Common myeloid progenitor, CD34-positive (primary cell): ENCODE measurements around the gene METTL8.

Source experiments
- CTCF ChIA-PET: fragments of 350-600 bp; sonication (Branson Sonifier 250); formaldehyde crosslinking; loops from one replicate; lab custom pipeline; 2021; ENCODE audit warnings: antibody characterized with exemption; lab: Charles Lee
- POLR2A ChIA-PET: fragments of 350-600 bp; sonication (Branson Sonifier 250); formaldehyde crosslinking; loops from one replicate; lab custom pipeline; 2021; ENCODE audit warnings: antibody characterized with exemption; lab: Charles Lee
- DNase-seq, 3 donors: peaks; one replicate each; pipeline versions ENCODE4 v3.0.0 to v3.0.0-alpha.2; 2013
- H3K27ac ChIP-seq, 2 experiments: 1 replicate in 1 of 2; 2 replicates in 1 of 2; pipeline ENCODE4 v1.7.0; 2013; ENCODE audit warnings: inconsistent platforms in 2 of 2, low read length in 2 of 2, mild to moderate bottlenecking in 2 of 2, low read depth in 1 of 2, moderate library complexity in 1 of 2; ENCODE audit not compliant: severe bottlenecking in 2 of 2, insufficient read depth in 1 of 2, poor library complexity in 1 of 2
- H3K27me3 ChIP-seq, 5 experiments: replicated peaks in 2 of 5; 1 replicate in 3 of 5; 2 replicates in 2 of 5; pipeline versions ENCODE4 v1.6.1 to v1.7.0; 2013; ENCODE audit warnings: low read length in 4 of 5, mild to moderate bottlenecking in 2 of 5, moderate library complexity in 2 of 5, inconsistent platforms in 1 of 5; ENCODE audit not compliant: insufficient read depth in 5 of 5, control insufficient read depth in 4 of 5
- H3K36me3 ChIP-seq, 4 experiments: 1 replicate in 2 of 4; 2 replicates in 2 of 4; pipeline versions ENCODE4 v1.6.1 to v1.7.0; 2013; ENCODE audit warnings: low read length in 3 of 4, control low read depth in 1 of 4, mild to moderate bottlenecking in 1 of 4; ENCODE audit not compliant: control insufficient read depth in 4 of 4, insufficient read depth in 4 of 4
- H3K4me1 ChIP-seq, 4 experiments: 1 replicate in 3 of 4; 2 replicates in 1 of 4; pipeline versions ENCODE4 v1.6.1 to v1.7.1; 2013; ENCODE audit warnings: low read length in 3 of 4, mild to moderate bottlenecking in 3 of 4, control low read depth in 1 of 4, inconsistent platforms in 1 of 4, moderate library complexity in 1 of 4; ENCODE audit not compliant: control insufficient read depth in 4 of 4, insufficient read depth in 4 of 4; ENCODE audit errors: control extremely low read depth in 1 of 4
- H3K4me3 ChIP-seq, 7 experiments: 1 replicate in 4 of 7; 2 replicates in 3 of 7; pipeline versions ENCODE4 v1.5.1 to v1.7.0; 2013; ENCODE audit warnings: mild to moderate bottlenecking in 7 of 7, low read length in 6 of 7, moderate library complexity in 6 of 7, inconsistent platforms in 2 of 7, low read depth in 2 of 7, control low read depth in 1 of 7; ENCODE audit not compliant: insufficient read depth in 4 of 7, control insufficient read depth in 1 of 7; ENCODE audit errors: extremely low read depth in 1 of 7
- H3K9me3 ChIP-seq, 5 experiments: 1 replicate in 4 of 5; 2 replicates in 1 of 5; pipeline versions ENCODE4 v1.6.1 to v1.7.1; 2013; ENCODE audit warnings: low read length in 4 of 5, mild to moderate bottlenecking in 2 of 5, inconsistent platforms in 1 of 5, low read depth in 1 of 5, moderate library complexity in 1 of 5; ENCODE audit not compliant: control insufficient read depth in 4 of 5, insufficient read depth in 2 of 5; ENCODE audit errors: control extremely low read depth in 1 of 5
- WGBS: methylation state at CpG from one replicate; pipeline ENCODE4 v1.1.5; 2013; ENCODE audit not compliant: insufficient coverage; 5-methylcytosine and 5-hydroxymethylcytosine counted together

METTL8 gene

DNA sequence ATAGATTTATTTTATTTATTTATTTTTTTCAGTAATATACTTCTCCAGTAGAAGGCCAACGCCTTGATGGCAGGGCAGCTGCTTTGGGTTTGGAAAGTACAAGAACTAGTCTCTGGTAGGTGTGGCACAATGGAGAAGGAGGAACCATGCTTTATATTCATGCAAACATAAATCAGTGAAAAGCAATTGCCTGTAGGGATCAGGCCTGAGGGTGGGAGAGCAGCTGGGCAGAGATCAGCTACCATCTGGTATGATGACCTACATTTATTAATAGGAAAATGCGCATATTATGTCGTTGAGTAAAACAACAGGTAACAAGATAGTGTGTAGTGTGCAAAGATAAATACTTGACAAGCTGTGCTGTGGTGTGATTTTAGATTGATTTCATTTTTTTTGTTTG, 152.7 kb downstream of the METTL8 start:
- WGBS = no CpG with 5 or more reads among the region's 3 CpGs
- no peaks in the 10 kb centered on the region for H3K27me3 ChIP-seq
- no peak overlapping the region for H3K4me3 ChIP-seq
- ChIA-PET CTCF (no interaction called here), POLR2A (no interaction called here)
- no peak overlapping the region for H3K27ac ChIP-seq
- H3K36me3 ChIP-seq = no peaks in the 10 kb centered on the region
- DNase-seq = no peak
- no peaks in the 10 kb centered on the region for H3K4me1 ChIP-seq
- peaks cover 0 to 4% (median 0%) of the 10 kb centered on the region in 5 experiments for H3K9me3 ChIP-seq

DNA sequence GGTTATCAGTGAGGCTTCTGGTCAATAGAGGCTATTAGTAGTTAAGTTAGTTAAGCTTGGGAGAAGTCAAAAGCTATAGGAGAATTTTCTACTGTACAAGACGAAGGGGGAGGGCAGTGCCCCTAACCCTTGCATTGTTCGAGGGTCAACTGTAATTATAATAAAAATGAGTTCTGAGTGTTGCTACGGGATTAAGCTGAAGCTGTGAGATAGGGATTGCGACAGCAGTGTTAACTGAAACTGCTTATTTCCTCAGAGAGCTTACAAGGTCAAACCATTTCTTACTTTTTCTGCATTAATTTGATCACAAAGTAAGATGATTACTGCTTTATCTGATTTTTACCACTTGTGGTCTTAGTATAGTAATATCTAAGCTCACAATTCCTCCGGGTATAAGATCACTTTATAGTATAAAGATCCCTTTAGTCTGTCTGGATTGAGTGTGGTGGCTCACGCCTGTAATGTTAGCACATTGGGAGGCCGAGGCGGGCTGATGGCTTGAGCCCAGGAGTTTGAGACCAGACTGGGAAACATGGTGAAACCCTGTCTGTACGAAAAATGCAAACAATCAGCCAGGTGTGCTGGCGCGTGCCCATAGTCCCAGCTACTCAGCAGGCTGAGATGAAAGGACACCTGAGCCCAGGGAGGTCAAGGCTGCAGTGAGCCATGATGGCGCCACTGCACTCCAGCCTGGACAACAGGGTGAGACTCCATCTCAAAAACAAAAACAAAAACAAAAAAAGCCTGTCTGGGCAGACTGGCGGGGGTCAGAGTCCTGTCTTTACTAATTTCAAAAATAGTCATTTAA, 153.6 kb downstream of the METTL8 start:
- no peaks in the 10 kb centered on the region for H3K27me3 ChIP-seq
- H3K27ac ChIP-seq = no peak overlapping the region
- H3K4me3 ChIP-seq = no peak overlapping the region
- peaks cover 0 to 4% (median 0%) of the 10 kb centered on the region in 5 experiments for H3K9me3 ChIP-seq
- 87% methylated on average over 9 of the region's 13 CpGs for WGBS
- H3K36me3 ChIP-seq = no peaks in the 10 kb centered on the region
- ChIA-PET POLR2A (no interaction called here), CTCF (interaction anchor here (1.2 kb wide), 1 partner anchor 36 kb away, joined by 3 read pairs; no protein-coding TSS in a partner anchor)
- DNase-seq = no peak
- no peaks in the 10 kb centered on the region for H3K4me1 ChIP-seq

- no peak overlapping the region for H3K4me3 ChIP-seq
- peaks cover 0 to 4% (median 0%) of the 10 kb centered on the region in 5 experiments for H3K9me3 ChIP-seq
- DNase-seq = no peak
- H3K27ac ChIP-seq = no peak overlapping the region
- ChIA-PET CTCF (interaction anchor here (0.9 to 1.2 kb wide), 2 partner anchors 12 to 148 kb away, joined by 3 to 5 read pairs; no protein-coding TSS in a partner anchor), POLR2A (no interaction called here)
- WGBS = no CpG with 5 or more reads among the region's 2 CpGs
- H3K4me1 ChIP-seq = no peaks in the 10 kb centered on the region
- H3K36me3 ChIP-seq = no peaks in the 10 kb centered on the region
- no peaks in the 10 kb centered on the region for H3K27me3 ChIP-seq
Observed at GRCh38 chr2:171274757-171275156, 159.0 kb downstream of the METTL8 start.

- Histone ChIP-seq H3K36me3 (no peaks in the 10 kb centered on the region), H3K4me1 (no peaks in the 10 kb centered on the region), H3K4me3 (no peak overlapping the region), H3K27ac (no peak overlapping the region), H3K9me3 (no peaks in the 10 kb centered on the region), H3K27me3 (no peaks in the 10 kb centered on the region)
- 100% methylated on average over 1 of the region's 1 CpG for WGBS
- ChIA-PET CTCF (no interaction called here), POLR2A (no interaction called here)
- DNase-seq = no peak
Observed at GRCh38 chr2:171271971-171272436, 161.8 kb downstream of the METTL8 start.

DNA sequence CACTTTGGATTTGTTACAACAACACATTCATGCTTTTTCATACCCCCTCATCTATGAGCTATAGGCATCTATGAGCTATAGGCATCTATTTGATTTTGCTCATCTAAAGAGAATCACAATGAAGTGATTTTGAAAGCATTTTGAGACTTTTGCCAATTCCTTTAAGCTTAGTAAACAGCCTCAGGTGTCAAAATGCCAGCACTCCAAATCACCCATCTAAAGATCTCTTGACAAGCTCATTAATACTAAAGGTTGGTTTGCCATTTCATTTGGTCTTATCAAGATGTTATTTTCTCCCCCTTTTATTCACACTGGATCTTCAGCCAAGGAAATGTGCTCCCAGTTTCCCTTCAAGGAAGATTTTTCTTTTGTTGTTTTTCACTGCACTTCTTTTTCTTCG, 162.4 kb downstream of the METTL8 start:
- CTCF ChIA-PET = no interaction called here
- no peak overlapping the region for H3K4me3 ChIP-seq
- H3K36me3 ChIP-seq = no peaks in the 10 kb centered on the region
- no peaks in the 10 kb centered on the region for H3K9me3 ChIP-seq
- DNase-seq = no peak
- no peak overlapping the region for H3K27ac ChIP-seq
- no CpG with 5 or more reads among the region's 1 CpG for WGBS
- POLR2A ChIA-PET = interaction anchor here (0.6 kb wide), 1 partner anchor 1647 kb away, joined by 3 read pairs; no protein-coding TSS in a partner anchor
- H3K27me3 ChIP-seq = no peaks in the 10 kb centered on the region
- no peaks in the 10 kb centered on the region for H3K4me1 ChIP-seq

GRCh38 chr2:171267855-171268629, 165.7 kb downstream of the METTL8 start:
- 96% methylated on average over 4 of the region's 4 CpGs for WGBS
- no peak overlapping the region for H3K27ac ChIP-seq
- ChIA-PET CTCF (interaction anchor here (0.5 to 1.0 kb wide), 3 partner anchors 15 to 160 kb away, joined by 3 read pairs; no protein-coding TSS in a partner anchor), POLR2A (no interaction called here)
- H3K27me3 ChIP-seq = no peaks in the 10 kb centered on the region
- no peak overlapping the region for H3K4me3 ChIP-seq
- no peaks in the 10 kb centered on the region for H3K36me3 ChIP-seq
- no peaks in the 10 kb centered on the region for H3K9me3 ChIP-seq
- peaks cover 0 to 7% (median 4%) of the 10 kb centered on the region in 4 experiments for H3K4me1 ChIP-seq
- no peak for DNase-seq
